ENCODE measurements around the gene LMO4.

GRCh38 chr1:87318806-87319205, 9.9 kb upstream of the LMO4 start:
- TF ChIP-seq CTCF (IDR thresholded peaks at IDR 0.05; ENCODE audit: insufficient read depth, low read length, poor library complexity, severe bottlenecking): no peak
- TF ChIP-seq EZH2phosphoT487 (conservative IDR thresholded peaks at IDR 0.05; ENCODE audit: low read length): no peak
